HCT116 (cell line): ENCODE results near the gene ZNHIT1. TPM values are rescaled to one million over a fixed set of nuclear protein-coding genes. Genes with fewer than 3 reads are reported as not detected.

ENCODE experiments used
- ATAC-seq: fragments of 200-7000 bp; cut with Tn5 transposase; 2 replicates; pipeline ENCODE4 v1.9.1; 2020; ENCODE audit warnings: mild to moderate bottlenecking, moderate library complexity
- BruUV-seq: library from RNA; stranded (reverse); fragments of 400-500 nt; replicated peaks from 2 replicates; lab custom pipeline; 2021; lab: Mats Ljungman, UMichigan
- CTCF ChIA-PET: fragments of 300-600 bp; sonication (Branson Sonifier 250); formaldehyde crosslinking; loops from one replicate; lab custom pipeline; 2021; ENCODE audit warnings: antibody characterized with exemption; lab: Charles Lee
- POLR2A ChIA-PET: fragments of 300-600, 350-600 bp; sonication (Branson Sonifier 250); formaldehyde crosslinking; loops from one replicate; lab custom pipeline; 2021; ENCODE audit warnings: antibody characterized with exemption; lab: Charles Lee
- RAD21 ChIA-PET, 2 experiments: fragments of 300-600 bp; sonication (Branson Sonifier 250); formaldehyde crosslinking; loops; one replicate each; lab custom pipeline; 2023; ENCODE audit warnings: low total read pairs in 2 of 2; ENCODE audit not compliant: uncharacterized antibody in 2 of 2, unreplicated experiment in 2 of 2, low non-redundant PET in 1 of 2; lab: Charles Lee
- DNase-seq: peaks from one replicate; pipeline ENCODE4 v3.0.0-alpha.2; 2010; ENCODE audit warnings: low read depth, low spot score
- H2AFZ ChIP-seq: fragments of 200-600 bp; shearing (Covaris generic), sonication (generic); 2 replicates; pipeline ENCODE4 v1.6.1; 2017; ENCODE audit warnings: low read depth, mixed run types, mixed read lengths, antibody characterized with exemption, low read length; ENCODE audit not compliant: poor library complexity, severe bottlenecking
- H3K27ac ChIP-seq: 2 replicates; pipeline ENCODE4 v1.5.1; 2012; ENCODE audit warnings: low read depth, low read length
- H3K27me3 ChIP-seq: fragments of 200-600 bp; sonication (generic); 2 replicates; pipeline ENCODE4 v1.6.1; 2016; ENCODE audit warnings: mixed run types, low read length, mixed read lengths; ENCODE audit not compliant: insufficient read depth
- H3K36me3 ChIP-seq, 2 experiments: fragments of 200-500 bp in 1 of 2; fragments of 200-600 bp in 1 of 2; sonication (Bioruptor generic) in 1 of 2; sonication (generic) in 1 of 2; 2 replicates each; pipeline versions ENCODE4 v1.5.1 to v1.6.1; 2014 to 2016; ENCODE audit warnings: low read length in 2 of 2, inconsistent platforms in 1 of 2, mixed read lengths in 1 of 2, mixed run types in 1 of 2; ENCODE audit not compliant: insufficient read depth in 2 of 2, control insufficient read depth in 1 of 2
- H3K4me1 ChIP-seq, 2 experiments: fragments of 200-600 bp in 1 of 2; sonication (generic) in 1 of 2; 2 replicates each; pipeline versions ENCODE4 v1.5.1 to v1.6.1; 2012 to 2017; ENCODE audit warnings: low read length in 2 of 2, inconsistent platforms in 1 of 2, mild to moderate bottlenecking in 1 of 2, mixed read lengths in 1 of 2, mixed run types in 1 of 2, moderate library complexity in 1 of 2; ENCODE audit not compliant: insufficient read depth in 2 of 2, control insufficient read depth in 1 of 2
- H3K4me2 ChIP-seq: fragments of 200-600 bp; sonication (generic); 2 replicates; pipeline ENCODE4 v1.6.1; 2017; ENCODE audit warnings: mixed run types, low read length, mixed read lengths
- H3K4me3 ChIP-seq, 2 experiments: fragments of 200-600 bp in 1 of 2; sonication (generic) in 1 of 2; replicated peaks in 1 of 2; 2 replicates each; pipeline ENCODE4 v1.5.1; 2011 to 2016; ENCODE audit warnings: low read length in 2 of 2, control low read depth in 1 of 2, low read depth in 1 of 2, mild to moderate bottlenecking in 1 of 2, mixed read lengths in 1 of 2, mixed run types in 1 of 2
- H3K79me2 ChIP-seq: fragments of 200-600 bp; sonication (generic); 2 replicates; pipeline ENCODE4 v1.6.1; 2017; ENCODE audit warnings: mild to moderate bottlenecking, mixed run types, low read length, moderate library complexity, mixed read lengths; ENCODE audit not compliant: insufficient read depth
- H3K9ac ChIP-seq: fragments of 200-600 bp; sonication (generic); 2 replicates; pipeline ENCODE4 v1.6.1; 2016; ENCODE audit warnings: low read length, mixed read lengths
- H3K9me2 ChIP-seq: fragments of 200-600 bp; sonication (generic), shearing (Covaris generic); 2 replicates; pipeline ENCODE4 v1.6.1; 2017; ENCODE audit warnings: mixed run types, mild to moderate bottlenecking, moderate library complexity; ENCODE audit not compliant: insufficient read depth
- H3K9me3 ChIP-seq, 2 experiments: fragments of 200-500 bp in 1 of 2; fragments of 200-600 bp in 1 of 2; sonication (Bioruptor generic) in 1 of 2; sonication (generic) in 1 of 2; 2 replicates each; pipeline ENCODE4 v1.6.1; 2014 to 2017; ENCODE audit warnings: low read length in 2 of 2, mixed read lengths in 2 of 2, inconsistent platforms in 1 of 2, low read depth in 1 of 2, mild to moderate bottlenecking in 1 of 2, mixed run types in 1 of 2, moderate library complexity in 1 of 2; ENCODE audit not compliant: control insufficient read depth in 1 of 2, insufficient read depth in 1 of 2
- H4K20me1 ChIP-seq: fragments of 200-600 bp; sonication (generic), shearing (Covaris generic); 2 replicates; pipeline ENCODE4 v1.6.1; 2017; ENCODE audit warnings: mixed run types, mild to moderate bottlenecking, moderate library complexity; ENCODE audit not compliant: insufficient read depth
- CTCF ChIP-seq, 3 experiments: fragments of 200-600 bp in 1 of 3; sonication (generic) in 1 of 3; IDR thresholded peaks in 2 of 3; conservative IDR thresholded peaks in 1 of 3; 2 replicates each; pipeline ENCODE4 v1.5.1; 2012 to 2017; ENCODE audit warnings: low read depth in 2 of 3, low read length in 2 of 3, antibody characterized with exemption in 1 of 3, borderline replicate concordance in 1 of 3, control low read depth in 1 of 3, mild to moderate bottlenecking in 1 of 3, mixed read lengths in 1 of 3, mixed run types in 1 of 3, moderate library complexity in 1 of 3; ENCODE audit not compliant: insufficient read depth in 1 of 3
- EZH2 ChIP-seq: fragments of 200-600 bp; sonication (generic); IDR thresholded peaks from 2 replicates; pipeline ENCODE4 v1.6.1; 2017; ENCODE audit warnings: antibody characterized with exemption, mixed run types
- MAX ChIP-seq: IDR thresholded peaks from 2 replicates; pipeline ENCODE4 v1.6.1; 2012
- POLR2A ChIP-seq: IDR thresholded peaks from 2 replicates; pipeline ENCODE4 v1.7.0; 2011; ENCODE audit warnings: borderline replicate concordance; ENCODE audit not compliant: insufficient read depth, insufficient read length; ENCODE audit errors: extremely low read depth
- RAD21 ChIP-seq: IDR thresholded peaks from 2 replicates; pipeline ENCODE4 v1.6.1; 2012; ENCODE audit warnings: low read depth, mild to moderate bottlenecking
- SRF ChIP-seq: IDR thresholded peaks from 2 replicates; pipeline ENCODE4 v1.6.1; 2012; ENCODE audit warnings: low read depth
- ZNF274 ChIP-seq: fragments of 200-500 bp; sonication (Bioruptor generic); IDR thresholded peaks from 2 replicates; pipeline ENCODE4 v1.6.1; 2014; ENCODE audit warnings: mild to moderate bottlenecking, low read depth, low read length, inconsistent platforms
- intact Hi-C: fragments of 100-400 bp; cut with micrococcal nuclease; formaldehyde crosslinking; loops from 2 replicates; pipeline ENCODE4 v1.10.0; 2022
- total RNA-seq: library from RNA; stranded (reverse); gene quantifications from one replicate; pipeline ENCODE4 v1.2.1, GENCODE V29; 2021; ENCODE audit not compliant: unreplicated experiment

The ZNHIT1 gene
- total RNA-seq, 1 experiment from 2014 or later, result 69.4 TPM

DNA sequence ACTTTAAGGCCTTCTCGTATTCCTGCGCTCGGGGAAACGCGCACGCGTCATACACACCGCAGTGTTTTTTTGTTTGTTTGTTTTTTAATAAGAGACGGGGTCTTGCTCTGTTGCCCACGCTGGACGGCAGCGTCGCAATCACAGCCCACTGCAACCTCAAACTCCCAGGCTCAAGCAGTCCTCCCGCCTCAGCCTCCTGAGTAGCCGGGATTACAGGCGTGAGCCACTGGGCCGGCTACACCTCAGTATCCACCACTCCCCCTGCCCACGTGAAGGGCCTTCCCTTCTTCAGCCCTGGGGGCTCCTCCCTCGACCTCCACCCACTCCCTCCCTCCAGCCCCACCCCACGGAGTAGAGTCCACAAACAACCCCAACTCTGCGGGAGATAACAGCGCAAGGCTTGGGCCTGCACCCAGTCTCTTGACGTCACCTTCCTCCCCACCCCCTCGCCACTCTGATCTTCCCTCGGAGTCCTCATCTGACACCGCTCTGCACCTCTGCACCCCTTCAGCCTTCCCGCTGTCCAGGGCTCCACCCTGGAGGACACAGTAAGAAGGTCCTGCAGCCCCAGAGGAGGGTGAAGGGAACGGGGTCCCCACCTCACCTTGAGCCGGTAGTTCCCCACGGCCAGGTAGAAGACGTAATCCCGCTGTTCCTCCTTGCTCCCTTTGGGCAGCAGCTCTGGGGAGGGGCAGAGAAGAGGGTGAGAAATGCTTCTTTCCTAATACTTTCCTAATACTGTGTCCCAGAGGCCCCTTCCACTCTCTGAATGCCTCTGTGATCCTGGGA, 22.5 kb downstream of the ZNHIT1 start:
- intact Hi-C loops, result no loop called here
- no peak for ATAC-seq
- H3K9me3 ChIP-seq, result no peaks in the 10 kb centered on the region
- H3K9me2 ChIP-seq, result no peaks in the 10 kb centered on the region
- H3K27me3 ChIP-seq, result no peaks in the 10 kb centered on the region
- peaks cover 5 to 9% of the 10 kb centered on the region in 2 experiments; a peak in 1 of 4 replicates for H3K36me3 ChIP-seq
- DNase-seq, result no peak
- RAD21 ChIA-PET, result no interaction called here
- H3K4me3 ChIP-seq, result no peak overlapping the region
- TF ChIP-seq EZH2 (no peak), MAX (no peak), CTCF (IDR thresholded peaks at IDR 0.05 in 2 of 3, conservative IDR thresholded peaks at IDR 0.05 in 1 of 3; ENCODE audit: borderline replicate concordance in 1 of 3, insufficient read depth in 1 of 3, low read depth in 2 of 3, low read length in 2 of 3) (no peak), POLR2A (no peak), ZNF274 (no peak), SRF (no peak), RAD21 (no peak)
- TF ChIP-seq, all 23 proteins: peak for 0
- Histone ChIP-seq H3K9ac (no peak overlapping the region), H3K4me2 (no peak overlapping the region), H3K27ac (no peak overlapping the region), H2AFZ (no peak overlapping the region), H4K20me1 (no peaks in the 10 kb centered on the region), H3K79me2 (peaks cover 31% of the 10 kb centered on the region), H3K4me1 (peaks cover 9 to 16% of the 10 kb centered on the region in 2 experiments)
- CTCF ChIA-PET, result no interaction called here
- no TSS peak for BruUV-seq
- POLR2A ChIA-PET, result no interaction called here
